ENCODE data around the gene TFDP2.
"Not testable (repeated sequence)": the region's sequence is repeated elsewhere in the genome, so short reads cannot be mapped to it uniquely, and the experiment has no call there.

The TFDP2 gene

DNA sequence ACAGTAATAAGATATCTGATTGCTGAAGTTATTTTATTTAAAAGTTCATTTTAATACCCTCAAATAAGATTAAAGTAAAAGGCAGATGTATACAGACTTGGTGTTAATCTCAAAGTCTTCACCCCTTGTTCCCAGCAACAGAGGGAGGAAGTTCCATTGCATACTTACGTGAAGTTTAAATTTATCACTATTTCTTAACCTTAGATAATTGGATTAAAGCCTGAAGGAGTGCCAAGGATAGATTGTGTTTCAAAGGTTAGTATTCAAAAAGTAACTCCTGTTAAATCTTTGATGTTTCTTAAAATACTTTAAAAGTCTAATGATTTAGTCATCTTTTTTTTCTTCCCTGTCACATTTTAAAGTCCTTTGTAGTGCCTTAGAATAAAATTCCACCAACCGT is 233.6 kb downstream of the TFDP2 start:
- ChIA-PET POLR2A (ENCODE audit: low non-redundant PET) (no interaction called here), CTCF (interaction anchor here (0.7 kb wide), 1 partner anchor 177 kb away, joined by 4 read pairs; the partner anchor contains the start of gene RNF7)
- H3K27ac ChIP-seq = no peak overlapping the region
- TF ChIP-seq CTCF (conservative IDR thresholded peaks at IDR 0.05; ENCODE audit: low read depth) = no peak
- no peak for DNase-seq (ENCODE audit: low spot score)

DNA sequence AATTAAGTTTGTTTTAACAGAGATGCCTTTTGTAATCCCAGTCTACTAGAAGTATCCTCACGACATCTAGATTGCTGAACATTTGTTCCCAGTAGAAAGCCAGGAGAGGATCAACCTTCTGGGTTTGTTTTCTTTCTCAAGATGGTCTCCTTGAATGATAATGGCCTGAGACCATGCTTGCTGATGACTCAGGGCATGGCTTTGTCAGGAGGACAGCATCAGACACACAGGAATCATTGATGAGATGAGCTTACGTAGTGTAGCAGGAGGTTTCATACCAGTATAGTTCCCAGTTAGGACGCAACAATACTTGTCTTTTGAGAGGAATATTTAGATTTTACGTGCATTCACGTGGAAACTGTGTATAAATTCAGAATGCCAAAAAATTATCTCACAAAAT is 234.3 kb downstream of the TFDP2 start:
- POLR2A ChIA-PET (ENCODE audit: low non-redundant PET) = no interaction called here
- no peak for TF ChIP-seq CTCF (conservative IDR thresholded peaks at IDR 0.05; ENCODE audit: low read depth)
- CTCF ChIA-PET = no interaction called here
- DNase-seq (ENCODE audit: low spot score) = no peak
- no peak overlapping the region for H3K27ac ChIP-seq

- no peak for DNase-seq (ENCODE audit: low spot score)
- no peak for TF ChIP-seq CTCF (conservative IDR thresholded peaks at IDR 0.05; ENCODE audit: low read depth)
- H3K27ac ChIP-seq = no peak overlapping the region
- CTCF ChIA-PET = interaction anchor here (1.1 kb wide), 1 partner anchor 46 kb away, joined by 3 read pairs; no protein-coding TSS in a partner anchor
- POLR2A ChIA-PET (ENCODE audit: low non-redundant PET) = no interaction called here
These were observed 235.0 kb downstream of the TFDP2 start for GRCh38 chr3:141914311-141914710.

DNA sequence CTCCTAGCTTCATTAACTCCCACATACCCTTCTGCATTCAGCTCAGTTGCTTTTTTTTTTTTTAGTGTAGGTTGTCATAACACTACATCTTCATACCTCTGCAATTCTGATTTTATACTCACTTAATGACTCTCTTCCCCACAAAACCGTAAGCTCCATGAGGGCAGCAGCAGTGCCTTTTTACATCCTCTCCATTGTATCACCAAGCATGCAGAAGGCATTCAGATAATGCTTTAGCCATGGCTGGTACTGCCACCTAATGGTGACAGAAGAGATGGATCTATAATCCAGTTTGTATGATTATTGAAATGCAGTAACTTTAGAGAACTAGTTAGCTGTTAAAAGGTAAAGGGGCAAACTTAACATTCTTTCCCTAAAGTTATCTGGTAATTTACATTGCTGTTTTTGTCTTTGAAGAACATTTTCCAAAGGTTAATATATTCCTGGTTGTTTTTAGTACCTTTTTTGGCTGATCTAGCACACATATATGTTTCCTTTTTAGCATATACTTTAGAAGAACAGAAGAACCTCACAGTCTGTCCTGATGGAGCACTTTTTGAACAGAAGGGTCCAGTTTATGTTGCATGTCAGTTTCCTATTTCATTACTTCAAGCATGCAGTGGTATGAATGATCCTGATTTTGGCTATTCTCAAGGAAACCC is 236.1 kb downstream of the TFDP2 start:
- ChIA-PET POLR2A (ENCODE audit: low non-redundant PET) (interaction anchor here (0.8 kb wide), 1 partner anchor 174 kb away, joined by 3 read pairs; no protein-coding TSS in a partner anchor), CTCF (interaction anchor here (0.5 to 1.4 kb wide), 17 partner anchors 9 to 546 kb away, joined by 3 to 7 read pairs (median 3); partner anchors contain the start of gene RNF7)
- TF ChIP-seq CTCF (conservative IDR thresholded peaks at IDR 0.05; ENCODE audit: low read depth) = peak; percentile 77
- DNase-seq (ENCODE audit: low spot score) = peak; percentile 50
- H3K27ac ChIP-seq = no peak overlapping the region

DNA sequence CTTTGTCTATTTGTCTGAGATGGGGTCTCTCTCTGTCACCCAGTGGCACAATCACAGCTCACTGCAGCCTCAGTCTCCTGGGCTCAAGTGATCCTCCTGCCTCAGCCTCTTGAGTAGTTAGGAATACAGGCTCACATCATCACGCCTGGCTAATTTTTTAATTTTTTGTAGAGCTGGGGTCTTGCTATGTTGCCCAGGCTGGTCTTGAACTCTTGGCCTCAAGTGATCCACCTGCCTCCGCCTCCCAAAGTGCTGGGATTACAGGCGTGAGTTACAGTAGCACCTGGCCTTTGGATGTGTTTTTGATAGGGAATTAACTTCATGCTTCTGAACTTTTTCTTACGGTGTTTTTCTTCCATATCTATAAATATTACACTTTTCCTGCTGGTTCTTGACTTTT is 239.4 kb downstream of the TFDP2 start:
- H3K27ac ChIP-seq; CTCF ChIA-PET; POLR2A ChIA-PET (ENCODE audit: low non-redundant PET); DNase-seq (ENCODE audit: low spot score): not testable (repeated sequence)

GRCh38 chr3:141909408-141909807 is 239.9 kb downstream of the TFDP2 start:
- no peak for DNase-seq (ENCODE audit: low spot score)
- ChIA-PET CTCF (interaction anchor here (0.7 kb wide), 1 partner anchor 29 kb away, joined by 4 read pairs; no protein-coding TSS in a partner anchor), POLR2A (ENCODE audit: low non-redundant PET) (no interaction called here)
- H3K27ac ChIP-seq = no peak overlapping the region
- TF ChIP-seq CTCF (conservative IDR thresholded peaks at IDR 0.05; ENCODE audit: low read depth) = no peak

DNA sequence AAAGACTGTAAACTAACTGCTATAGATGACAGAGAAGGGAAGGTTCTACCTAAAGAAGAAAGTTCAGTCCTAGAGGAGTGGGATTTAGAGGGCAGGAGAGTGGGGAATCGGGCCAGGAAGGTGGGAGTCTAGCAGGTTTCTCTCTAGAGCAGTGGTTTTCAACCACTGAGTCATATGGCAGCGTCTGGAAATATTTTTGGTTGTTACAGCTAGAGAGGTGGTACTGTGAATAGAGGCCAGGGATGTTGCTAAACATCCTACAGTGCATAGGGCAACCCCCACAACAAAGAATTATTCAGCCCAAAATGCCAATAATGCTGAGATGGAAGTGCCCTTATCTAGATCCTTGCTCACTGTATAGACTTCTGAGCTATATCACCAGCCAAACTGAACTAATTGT is 244.2 kb downstream of the TFDP2 start:
- ChIA-PET CTCF (no interaction called here), POLR2A (ENCODE audit: low non-redundant PET) (no interaction called here)
- no peak for DNase-seq (ENCODE audit: low spot score)
- no peak for TF ChIP-seq CTCF (conservative IDR thresholded peaks at IDR 0.05; ENCODE audit: low read depth)
- peak overlapping the region; percentile 44; the same call in 1 of the 2 replicates for H3K27ac ChIP-seq

Measured in RWPE1 (cell line).